Measurements from ENCODE around the gene CD9.

DNA sequence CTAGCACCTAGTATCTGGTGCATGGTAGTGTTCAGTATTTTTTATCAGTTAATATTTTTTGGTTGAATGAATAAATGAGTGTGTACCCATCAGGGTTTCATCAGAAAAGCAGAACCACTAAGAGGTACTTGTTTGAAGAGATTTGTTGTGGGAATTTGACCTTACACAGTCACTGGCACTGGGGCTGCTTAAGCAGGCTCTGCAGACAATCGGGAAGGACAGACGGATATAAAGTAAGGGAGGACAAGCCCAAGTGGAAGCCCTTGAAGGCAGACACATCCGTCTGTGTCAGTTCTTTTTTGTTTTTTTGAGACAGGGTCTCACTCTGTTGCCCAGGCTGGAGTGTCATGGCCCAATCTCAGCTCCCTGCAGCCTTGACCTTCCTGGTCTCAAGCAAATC lies 38.7 kb downstream of the CD9 start:
- TF ChIP-seq SNAI2 (CRISPR knock-in tag; IDR thresholded peaks at IDR 0.05) (no peak), ARNTL (CRISPR knock-in tag; IDR thresholded peaks at IDR 0.05; ENCODE audit: borderline replicate concordance, low read depth) (no peak), BACH2 (CRISPR knock-in tag; IDR thresholded peaks at IDR 0.05; ENCODE audit: borderline replicate concordance) (no peak), ZNF565 (CRISPR knock-in tag; conservative IDR thresholded peaks at IDR 0.05; ENCODE audit: low read depth) (no peak), CREB5 (CRISPR knock-in tag; IDR thresholded peaks at IDR 0.05; ENCODE audit: low read depth) (no peak), ZFP30 (CRISPR knock-in tag; IDR thresholded peaks at IDR 0.05) (no peak), TCF4 (CRISPR knock-in tag; IDR thresholded peaks at IDR 0.05; ENCODE audit: borderline replicate concordance) (no peak)
- TF ChIP-seq, protein P1, sequence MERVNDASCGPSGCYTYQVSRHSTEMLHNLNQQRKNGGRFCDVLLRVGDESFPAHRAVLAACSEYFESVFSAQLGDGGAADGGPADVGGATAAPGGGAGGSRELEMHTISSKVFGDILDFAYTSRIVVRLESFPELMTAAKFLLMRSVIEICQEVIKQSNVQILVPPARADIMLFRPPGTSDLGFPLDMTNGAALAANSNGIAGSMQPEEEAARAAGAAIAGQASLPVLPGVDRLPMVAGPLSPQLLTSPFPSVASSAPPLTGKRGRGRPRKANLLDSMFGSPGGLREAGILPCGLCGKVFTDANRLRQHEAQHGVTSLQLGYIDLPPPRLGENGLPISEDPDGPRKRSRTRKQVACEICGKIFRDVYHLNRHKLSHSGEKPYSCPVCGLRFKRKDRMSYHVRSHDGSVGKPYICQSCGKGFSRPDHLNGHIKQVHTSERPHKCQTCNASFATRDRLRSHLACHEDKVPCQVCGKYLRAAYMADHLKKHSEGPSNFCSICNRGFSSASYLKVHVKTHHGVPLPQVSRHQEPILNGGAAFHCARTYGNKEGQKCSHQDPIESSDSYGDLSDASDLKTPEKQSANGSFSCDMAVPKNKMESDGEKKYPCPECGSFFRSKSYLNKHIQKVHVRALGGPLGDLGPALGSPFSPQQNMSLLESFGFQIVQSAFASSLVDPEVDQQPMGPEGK (CRISPR knock-in tag; IDR thresholded peaks at IDR 0.05; ENCODE audit: borderline replicate concordance) = no peak

Data from SK-N-SH treated with all-trans-retinoic acid at 6 μM for 48 hours (cell line).